SU-DHL-6 (cell line): Measurements from ENCODE around the gene BANF1.

Experiments used
- CTCF ChIP-seq: fragments of 200-600 bp; sonication (generic); IDR thresholded peaks from one replicate; pipeline ENCODE4 v1.5.1; 2017; ENCODE audit warnings: antibody characterized with exemption, mild to moderate bottlenecking, low read length, moderate library complexity; ENCODE audit not compliant: insufficient read depth, poor library complexity, severe bottlenecking
- EZH2phosphoT487 ChIP-seq: fragments of 200-600 bp; sonication (generic), shearing (Covaris generic); conservative IDR thresholded peaks from 2 replicates; pipeline ENCODE4 v1.6.1; 2018; ENCODE audit warnings: mild to moderate bottlenecking, antibody characterized with exemption, low read length, moderate library complexity, mixed read lengths

- TF ChIP-seq CTCF: no peak
- TF ChIP-seq EZH2phosphoT487: no peak
Observed at GRCh38 chr11:66039765-66040164, 37.5 kb downstream of the BANF1 start.
